ENCODE data around the gene NID1. TPM values are rescaled to one million over a fixed set of nuclear protein-coding genes. Genes with fewer than 3 reads are reported as not detected.

NID1 gene
- total and polyA plus RNA-seq, 9 of the 15 experiments (the other 6 are each of a cell fraction or from before 2014, with no cell fraction given): 0.22 TPM; not detected in 8

- Histone ChIP-seq H4K20me1 (replicated peaks; ENCODE audit: control insufficient read depth, insufficient read depth, low read length) (peaks cover 3% of the 10 kb centered on the region), H3K36me3 (ENCODE audit: control insufficient read depth, insufficient read depth, low read length) (no peaks in the 10 kb centered on the region), H3K9me3 (replicated peaks; ENCODE audit: control insufficient read depth, insufficient read depth, low read depth, low read length) (no peaks in the 10 kb centered on the region), H3K4me3 (no peak overlapping the region), H3K4me1 (replicated peaks in 1 of 2; ENCODE audit: control insufficient read depth in 2 of 2, insufficient read depth in 2 of 2, low read length in 2 of 2) (peaks cover 0 to 6% of the 10 kb centered on the region in 2 experiments; a peak in 2 of 5 replicates), H3K9ac (ENCODE audit: insufficient read depth in 1 of 2, low read depth in 2 of 2, low read length in 2 of 2) (no peak overlapping the region), H2AFZ (ENCODE audit: low read depth, low read length) (no peak overlapping the region), H3K27me3 (ENCODE audit: control insufficient read depth in 2 of 2, insufficient read depth in 2 of 2, low read length in 2 of 2) (peaks cover 23 to 37% of the 10 kb centered on the region in 2 experiments; a peak in 4 of 5 replicates), H3K79me2 (ENCODE audit: control insufficient read depth, insufficient read depth, low read length) (no peaks in the 10 kb centered on the region), H3K4me2 (ENCODE audit: insufficient read depth, low read length) (no peak overlapping the region), H3K9me1 (ENCODE audit: control insufficient read depth, insufficient read depth, low read length) (peaks cover 5% of the 10 kb centered on the region), H3K27ac (ENCODE audit: extremely low read depth, low read depth, low read length) (no peak overlapping the region)
- no peak for TF ChIP-seq ZNF445 (CRISPR knock-in tag; IDR thresholded peaks at IDR 0.05; ENCODE audit: low read depth)
- TF ChIP-seq ZNF23 (CRISPR knock-in tag; IDR thresholded peaks at IDR 0.05): no peak
- TF ChIP-seq HOMEZ (CRISPR knock-in tag; IDR thresholded peaks at IDR 0.05): no peak
- TF ChIP-seq SMAD4 (CRISPR knock-in tag; conservative IDR thresholded peaks at IDR 0.05): no peak
- no peak for TF ChIP-seq ZNF57 (CRISPR knock-in tag; IDR thresholded peaks at IDR 0.05)
- TF ChIP-seq JUND (IDR thresholded peaks at IDR 0.05; ENCODE audit: borderline replicate concordance, low read depth, low read length): no peak
- TF ChIP-seq JUND (tag; IDR thresholded peaks at IDR 0.05; ENCODE audit: borderline replicate concordance, low read depth, low read length): no peak
- TF ChIP-seq EWSR1 (IDR thresholded peaks at IDR 0.05; ENCODE audit: borderline replicate concordance, low read depth, partially characterized antibody): no peak
- WGBS (ENCODE audit: insufficient coverage, low coverage, missing lambda C conversion rate): 0% methylated on average over 1 of the region's 1 CpG
- BruUV-seq (replicated peaks): no TSS peak
- POLR2A ChIA-PET: no interaction called here
- in situ Hi-C loops (cut with MboI): no loop called here
- FAIRE-seq: no peak
- CTCF ChIA-PET (ENCODE audit: low intra/inter-chr PET ratio): no interaction called here
- no peak for DNase-seq (ENCODE audit: extremely low read depth in 1 of 4, low spot score in 3 of 4)
- intact Hi-C loops (cut with micrococcal nuclease): no loop called here
- no peak for ATAC-seq
Observed at GRCh38 chr1:235989105-235989504, 75.8 kb downstream of the NID1 start.

Measured in K562 (cell line).